GM23338 (cell line): ENCODE data around the gene PLXNB2.

Experiments used
- CREB1 ChIP-seq: fragments of 250-450 bp; sonication (Bioruptor Pico); IDR thresholded peaks from 2 replicates; pipeline ENCODE4 v1.5.0; 2020; ENCODE audit warnings: low read depth, mild to moderate bottlenecking, moderate library complexity
- CTCF ChIP-seq, 2 experiments: fragments of 200-600 bp in 1 of 2; sonication (generic) in 1 of 2; conservative IDR thresholded peaks; 2 replicates each; pipeline versions ENCODE4 v1.5.1 to v1.6.1; 2016 to 2017; ENCODE audit warnings: antibody characterized with exemption in 2 of 2, low read depth in 2 of 2, mild to moderate bottlenecking in 2 of 2, moderate library complexity in 1 of 2
- ETS1 ChIP-seq: IDR thresholded peaks from 2 replicates; pipeline ENCODE4 v1.6.1; 2016; ENCODE audit warnings: antibody characterized with exemption
- EZH2 ChIP-seq: fragments of 200-600 bp; sonication (generic); IDR thresholded peaks from one replicate; pipeline ENCODE4 v1.8.0; 2017; ENCODE audit warnings: antibody characterized with exemption, mild to moderate bottlenecking, low read depth; ENCODE audit not compliant: unreplicated experiment
- EZH2phosphoT487 ChIP-seq: fragments of 200-600 bp; sonication (generic); IDR thresholded peaks from one replicate; pipeline ENCODE4 v1.8.1; 2018; ENCODE audit warnings: antibody characterized with exemption; ENCODE audit not compliant: unreplicated experiment
- JUNB ChIP-seq: IDR thresholded peaks from one replicate; pipeline ENCODE4 v1.6.1; 2016; ENCODE audit warnings: antibody characterized with exemption; ENCODE audit not compliant: unreplicated experiment
- NANOG ChIP-seq: IDR thresholded peaks from 2 replicates; pipeline ENCODE4 v1.6.1; 2016; ENCODE audit warnings: antibody characterized with exemption, borderline replicate concordance
- POLR2AphosphoS5 ChIP-seq: IDR thresholded peaks from 2 replicates; pipeline ENCODE4 v1.6.1; 2016; ENCODE audit warnings: antibody characterized with exemption, low read depth
- REST ChIP-seq: IDR thresholded peaks from one replicate; pipeline ENCODE4 v1.6.1; 2018; ENCODE audit warnings: antibody characterized with exemption; ENCODE audit not compliant: unreplicated experiment
- STAT1 ChIP-seq: IDR thresholded peaks from one replicate; pipeline ENCODE4 v1.6.1; 2016; ENCODE audit warnings: antibody characterized with exemption; ENCODE audit not compliant: unreplicated experiment
- ZNF114 ChIP-seq: fragments of 250-450 bp; sonication (Bioruptor Pico); IDR thresholded peaks from 2 replicates; pipeline ENCODE4 v1.5.0; 2020; ENCODE audit warnings: mild to moderate bottlenecking, moderate library complexity
- ZNF331 ChIP-seq: fragments of 250-450 bp; sonication (Bioruptor Pico); IDR thresholded peaks from 2 replicates; pipeline ENCODE4 v1.5.0; 2020; ENCODE audit warnings: low read depth, mild to moderate bottlenecking, moderate library complexity
- ZNF462 ChIP-seq: fragments of 250-450 bp; sonication (Bioruptor Pico); IDR thresholded peaks from 2 replicates; pipeline ENCODE4 v1.5.0; 2020; ENCODE audit warnings: mild to moderate bottlenecking, moderate library complexity

GRCh38 chr22:50269573-50269969 lies 37.9 kb downstream of the PLXNB2 start:
- TF ChIP-seq EZH2 (peak; percentile 49), CTCF (conservative IDR thresholded peaks at IDR 0.05; ENCODE audit: low read depth in 2 of 2) (no peak), EZH2phosphoT487 (no peak), JUNB (no peak), POLR2AphosphoS5 (no peak), ZNF114 (CRISPR knock-in tag) (no peak), REST (no peak), ZNF331 (no peak), CREB1 (CRISPR knock-in tag) (no peak), NANOG (no peak), ETS1 (no peak), STAT1 (no peak), ZNF462 (no peak)
